GM12892 (cell line): ENCODE results near the gene OSBPL5.

Experiments
- DNase-seq: peaks from one replicate; pipeline ENCODE4 v3.0.0; 2011; ENCODE audit not compliant: insufficient read length
- FAIRE-seq: peaks from 2 replicates; lab custom pipeline; 2011; peaks lifted over from hg19 to GRCh38; lab: Jason Lieb, UNC
- POLR2A ChIP-seq: IDR thresholded peaks from 2 replicates; pipeline ENCODE4 v1.6.1; 2011; ENCODE audit warnings: low read depth, low read length, control low read depth
- POLR2AphosphoS5 ChIP-seq: IDR thresholded peaks from 2 replicates; pipeline ENCODE4 v1.6.1; 2011; ENCODE audit warnings: low read depth, low read length, control low read depth
- TAF1 ChIP-seq: IDR thresholded peaks from 2 replicates; pipeline ENCODE4 v1.6.1; 2011; ENCODE audit warnings: low read depth, mild to moderate bottlenecking, control low read depth, low read length, borderline replicate concordance

Gene OSBPL5

GRCh38 chr11:3126901-3127691 is 38.0 kb downstream of the OSBPL5 start:
- no peak for FAIRE-seq
- no peak for TF ChIP-seq POLR2AphosphoS5
- DNase-seq, result no peak

DNA sequence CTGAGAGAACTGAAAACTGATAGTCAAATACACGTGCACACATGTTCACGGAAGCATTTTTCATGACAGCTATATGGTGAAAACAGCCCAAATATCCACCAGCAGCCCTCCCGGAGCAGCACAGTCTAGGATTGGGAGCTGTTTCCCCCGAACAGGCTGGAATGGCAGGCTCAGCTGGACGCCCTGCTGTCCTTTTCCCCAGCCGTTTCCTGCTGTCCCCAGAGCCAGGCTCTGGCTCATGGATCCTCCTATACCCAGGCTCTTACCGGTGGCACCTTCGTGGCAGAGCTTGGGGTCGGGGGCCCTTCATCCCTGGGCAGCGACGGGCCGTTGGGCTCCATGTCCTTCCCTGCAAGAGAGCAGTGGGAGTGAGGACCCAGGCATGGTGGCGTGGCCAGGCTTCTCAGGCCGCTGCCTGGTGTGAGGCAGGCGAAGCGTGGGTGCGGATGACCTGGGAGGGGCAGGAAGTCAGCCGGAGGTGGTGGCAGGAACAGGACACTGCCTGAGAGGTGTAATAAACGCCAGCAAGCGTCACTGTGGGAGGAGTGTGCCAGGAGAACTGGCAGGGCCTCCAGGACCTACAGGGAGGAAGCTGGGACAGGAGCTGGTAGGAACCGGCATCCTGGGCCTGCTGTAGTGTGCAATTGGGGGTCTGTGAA is 38.8 kb downstream of the OSBPL5 start:
- no peak for FAIRE-seq

GRCh38 chr11:3124821-3125220 is 40.3 kb downstream of the OSBPL5 start:
- DNase-seq (no peak), FAIRE-seq (no peak)
- TF ChIP-seq POLR2AphosphoS5, result no peak
- no peak for TF ChIP-seq TAF1
- no peak for TF ChIP-seq POLR2A

More for the DNA sequence above, 38.8 kb downstream of the OSBPL5 start:
- TF ChIP-seq TAF1 (no peak), POLR2A (no peak)
- no peak for DNase-seq

DNA sequence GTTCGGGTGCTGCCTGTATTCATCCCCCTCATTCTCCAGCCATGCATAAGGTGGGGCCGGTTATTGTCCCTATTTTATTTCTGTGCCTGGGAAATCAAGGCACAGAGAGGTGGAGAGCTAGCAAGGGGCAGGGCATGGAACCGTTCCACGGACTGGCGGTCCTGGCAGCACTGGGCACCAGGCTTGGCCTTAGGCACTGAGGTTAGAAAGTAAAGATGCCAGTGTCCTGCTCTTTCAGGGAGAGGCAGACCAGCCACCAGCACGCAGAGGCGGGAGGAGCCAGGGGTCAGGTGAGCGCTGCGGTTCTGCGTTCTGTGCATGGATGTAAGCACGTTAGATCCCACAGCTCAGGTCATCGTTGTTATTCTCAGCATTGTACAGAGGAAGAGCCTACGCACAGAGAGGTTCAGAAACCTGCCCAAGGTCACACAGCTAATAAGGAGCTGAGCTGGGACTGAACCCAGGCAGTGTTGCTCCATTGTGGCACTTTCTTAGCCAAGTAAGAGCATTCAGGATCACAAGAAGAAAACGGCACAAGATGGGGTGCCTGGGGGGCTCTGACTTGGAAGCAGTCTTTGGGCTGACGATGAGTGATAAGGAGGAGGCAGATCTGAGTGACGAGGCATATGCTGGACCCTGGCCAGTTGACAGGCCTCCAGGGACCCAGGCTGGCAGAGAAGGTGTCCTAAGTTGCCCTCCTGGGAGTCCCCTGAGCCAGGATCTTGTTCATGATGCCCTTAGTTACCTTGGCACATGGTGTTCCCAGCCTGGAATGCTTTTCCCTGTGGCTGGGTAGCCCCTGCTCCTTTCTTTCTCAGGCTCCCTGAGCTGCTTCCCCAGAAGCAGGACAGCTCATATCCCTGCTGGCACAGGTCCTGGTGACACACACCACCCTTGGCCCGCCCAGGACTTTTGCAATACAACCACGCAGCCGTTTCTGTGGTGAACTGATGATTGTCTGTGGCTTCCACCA is 41.1 kb downstream of the OSBPL5 start:
- DNase-seq (no peak), FAIRE-seq (no peak)
- TF ChIP-seq POLR2AphosphoS5, result no peak
- no peak for TF ChIP-seq TAF1
- TF ChIP-seq POLR2A, result no peak

- TF ChIP-seq TAF1, result no peak
- no peak for TF ChIP-seq POLR2AphosphoS5
- no peak for TF ChIP-seq POLR2A
- FAIRE-seq (no peak), DNase-seq (no peak)
These were observed 41.8 kb downstream of the OSBPL5 start for GRCh38 chr11:3123305-3123704.

DNA sequence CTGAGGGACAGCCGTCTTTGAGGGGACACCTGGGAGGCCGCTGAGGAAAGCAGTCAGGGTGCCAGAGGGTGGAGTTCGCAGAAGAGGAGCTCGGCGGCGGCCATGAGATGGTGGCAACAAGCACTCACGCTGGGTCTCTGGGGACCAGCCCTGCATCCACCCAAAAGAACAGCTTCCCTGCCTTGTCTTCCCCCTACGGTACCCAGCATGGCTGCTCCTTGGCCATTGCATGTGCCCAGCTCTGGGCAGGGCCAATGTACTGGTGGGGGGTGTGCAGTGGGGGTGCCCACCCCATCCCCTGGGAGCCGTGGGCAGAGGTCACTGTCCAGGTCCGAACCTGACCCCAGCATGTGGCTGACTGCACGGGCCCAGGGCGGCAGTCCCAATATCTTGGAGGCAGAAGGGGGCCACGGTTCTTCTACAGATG is 42.3 kb downstream of the OSBPL5 start:
- no peak for DNase-seq
- FAIRE-seq, result no peak
- TF ChIP-seq TAF1 (no peak), POLR2A (no peak), POLR2AphosphoS5 (no peak)

DNA sequence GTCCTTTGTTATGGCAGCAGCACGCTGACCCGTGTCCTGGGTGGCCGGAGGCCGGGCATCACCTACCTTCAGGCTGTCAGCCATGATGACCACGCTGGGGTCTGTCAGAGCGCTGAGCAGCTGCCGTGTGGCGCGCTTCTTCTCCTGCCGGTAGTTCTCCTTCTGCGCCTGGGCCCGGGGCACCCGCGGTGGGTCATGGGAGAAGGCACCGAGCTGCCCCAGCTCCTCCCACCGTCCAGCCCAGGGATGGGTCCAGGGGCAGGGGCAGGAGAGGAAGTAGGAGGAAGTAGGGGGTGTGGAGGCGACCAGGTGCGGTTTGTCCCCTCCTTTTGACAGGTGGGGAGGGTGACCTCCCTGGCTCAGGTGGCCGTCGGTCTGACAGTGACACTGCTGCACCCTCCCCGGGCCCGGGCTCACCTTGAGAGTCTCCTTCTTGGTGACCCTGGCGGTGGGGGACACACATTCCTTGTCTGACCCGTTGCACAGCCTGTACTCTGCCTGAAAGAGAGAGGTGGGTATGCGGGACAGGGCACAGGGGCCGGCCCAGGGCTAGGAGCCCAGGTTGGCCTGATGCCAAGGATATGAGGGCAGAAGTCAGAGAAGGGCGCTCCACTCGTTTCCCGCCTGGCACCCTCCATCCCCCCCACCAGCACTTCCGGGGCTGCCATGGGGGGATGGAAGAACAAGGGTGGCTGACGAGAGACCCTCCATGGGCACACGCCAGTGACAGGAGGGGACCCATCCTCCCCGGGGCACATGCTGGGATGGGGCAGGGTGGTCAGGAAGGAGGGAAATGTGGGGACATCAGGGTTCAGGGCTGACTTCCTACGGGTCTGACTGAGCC is 43.0 kb downstream of the OSBPL5 start:
- no peak for DNase-seq
- no peak for TF ChIP-seq POLR2AphosphoS5
- TF ChIP-seq POLR2A, result no peak
- FAIRE-seq, result no peak

GRCh38 chr11:3121416-3121815 is 43.7 kb downstream of the OSBPL5 start:
- TF ChIP-seq POLR2A, result no peak
- TF ChIP-seq TAF1, result no peak
- TF ChIP-seq POLR2AphosphoS5, result no peak
- FAIRE-seq, result no peak
- no peak for DNase-seq

DNA sequence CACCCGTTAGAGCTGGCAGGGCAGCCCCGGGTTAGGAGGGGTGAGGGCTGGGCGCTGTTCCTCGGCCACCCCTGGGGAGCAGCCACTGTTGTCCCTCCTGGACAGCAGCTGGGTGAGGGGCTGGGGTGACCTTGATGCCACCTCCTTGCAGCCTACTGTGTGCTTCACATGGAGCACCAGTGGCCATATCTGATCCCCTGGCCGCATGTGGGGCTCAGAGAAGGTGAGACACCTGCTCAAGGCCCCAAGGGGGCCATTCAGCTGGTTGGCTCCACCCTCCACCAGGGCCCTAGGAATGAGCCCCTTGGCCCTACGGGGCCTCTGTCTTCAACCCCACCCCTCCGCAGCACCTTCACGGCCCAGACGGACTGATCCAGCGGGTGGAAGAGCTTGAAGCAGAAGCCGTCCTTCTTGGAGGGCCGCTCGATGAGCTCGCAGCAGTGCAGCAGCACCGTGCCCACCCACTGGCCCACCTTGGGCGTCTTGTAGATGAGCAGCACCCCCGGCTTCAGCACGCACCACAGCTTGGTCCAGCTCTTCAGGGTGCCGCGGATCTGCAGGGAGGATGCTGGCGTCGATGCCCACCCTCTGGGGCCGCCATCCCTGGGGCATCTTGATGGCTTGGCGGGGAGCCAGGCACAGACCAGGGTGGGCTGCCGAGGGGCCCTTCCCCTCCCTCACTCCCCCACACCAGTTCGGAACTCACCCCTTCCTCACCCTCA is 44.9 kb downstream of the OSBPL5 start:
- TF ChIP-seq POLR2A (no peak), POLR2AphosphoS5 (no peak), TAF1 (no peak)
- DNase-seq (no peak), FAIRE-seq (no peak)

- FAIRE-seq (no peak), DNase-seq (no peak)
- TF ChIP-seq TAF1, result no peak
- TF ChIP-seq POLR2A, result no peak
- TF ChIP-seq POLR2AphosphoS5, result no peak
These were observed 45.8 kb downstream of the OSBPL5 start for GRCh38 chr11:3119141-3119821.
